Measurements from ENCODE around the gene ISY1. TPM values are rescaled to one million over a fixed set of nuclear protein-coding genes. Genes with fewer than 3 reads are reported as not detected.

Gene ISY1
- total and polyA plus RNA-seq, 2 donors from 2014 or later = 22.4 to 27.1 TPM

DNA sequence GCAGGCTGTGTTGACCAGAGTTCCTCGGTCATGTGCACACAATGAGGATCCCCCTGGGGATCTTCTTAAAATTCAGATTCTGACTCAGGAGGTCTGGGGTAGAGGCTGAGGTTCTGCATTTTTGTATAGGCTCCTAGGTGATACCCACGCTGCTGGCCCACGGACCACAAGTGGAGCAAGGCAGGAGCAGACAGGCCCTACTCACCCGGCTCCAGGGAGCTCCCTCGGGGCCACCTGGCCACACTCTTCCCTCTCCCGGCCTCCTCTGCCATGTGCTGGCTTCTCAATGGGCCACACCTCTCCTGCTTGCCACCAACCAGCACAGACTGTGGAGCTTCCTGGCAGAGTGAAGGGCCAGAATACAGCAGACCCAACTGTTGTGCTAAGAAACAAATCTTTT, 76.4 kb downstream of the ISY1 start:
- no peaks in the 10 kb centered on the region for H3K9me3 ChIP-seq (ENCODE audit: control insufficient read depth in 2 of 3, insufficient read depth in 1 of 3, low read length in 3 of 3)
- H3K27me3 ChIP-seq (ENCODE audit: control insufficient read depth, insufficient read depth, low read length) = no peaks in the 10 kb centered on the region
- TF ChIP-seq, protein P1, sequence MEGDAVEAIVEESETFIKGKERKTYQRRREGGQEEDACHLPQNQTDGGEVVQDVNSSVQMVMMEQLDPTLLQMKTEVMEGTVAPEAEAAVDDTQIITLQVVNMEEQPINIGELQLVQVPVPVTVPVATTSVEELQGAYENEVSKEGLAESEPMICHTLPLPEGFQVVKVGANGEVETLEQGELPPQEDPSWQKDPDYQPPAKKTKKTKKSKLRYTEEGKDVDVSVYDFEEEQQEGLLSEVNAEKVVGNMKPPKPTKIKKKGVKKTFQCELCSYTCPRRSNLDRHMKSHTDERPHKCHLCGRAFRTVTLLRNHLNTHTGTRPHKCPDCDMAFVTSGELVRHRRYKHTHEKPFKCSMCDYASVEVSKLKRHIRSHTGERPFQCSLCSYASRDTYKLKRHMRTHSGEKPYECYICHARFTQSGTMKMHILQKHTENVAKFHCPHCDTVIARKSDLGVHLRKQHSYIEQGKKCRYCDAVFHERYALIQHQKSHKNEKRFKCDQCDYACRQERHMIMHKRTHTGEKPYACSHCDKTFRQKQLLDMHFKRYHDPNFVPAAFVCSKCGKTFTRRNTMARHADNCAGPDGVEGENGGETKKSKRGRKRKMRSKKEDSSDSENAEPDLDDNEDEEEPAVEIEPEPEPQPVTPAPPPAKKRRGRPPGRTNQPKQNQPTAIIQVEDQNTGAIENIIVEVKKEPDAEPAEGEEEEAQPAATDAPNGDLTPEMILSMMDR (IDR thresholded peaks at IDR 0.05; ENCODE audit: borderline replicate concordance, extremely low read depth, insufficient read depth) = no peak
- no peak for DNase-seq
- FAIRE-seq = no peak
- H3K9ac ChIP-seq (ENCODE audit: low read length in 3 of 3) = no peak overlapping the region
- no peaks in the 10 kb centered on the region for H3K4me1 ChIP-seq (ENCODE audit: control insufficient read depth in 2 of 3, insufficient read depth in 2 of 3, low read depth in 1 of 3, low read length in 3 of 3)
- intact Hi-C loops (cut with DNase I) = no loop called here
- no peak overlapping the region for H3K4me3 ChIP-seq (ENCODE audit: low read length in 3 of 3)
- H3K27ac ChIP-seq (ENCODE audit: low read depth in 2 of 2, low read length in 2 of 2) = no peak overlapping the region
- H3K36me3 ChIP-seq (ENCODE audit: control insufficient read depth in 2 of 3, insufficient read depth in 3 of 3, low read length in 3 of 3) = no peaks in the 10 kb centered on the region

- H3K4me1 ChIP-seq (ENCODE audit: control insufficient read depth in 2 of 3, insufficient read depth in 2 of 3, low read depth in 1 of 3, low read length in 3 of 3) = no peaks in the 10 kb centered on the region
- FAIRE-seq = no peak
- H3K9ac ChIP-seq (ENCODE audit: low read length in 3 of 3) = no peak overlapping the region
- no peak for DNase-seq
- H3K9me3 ChIP-seq (ENCODE audit: control insufficient read depth in 2 of 3, insufficient read depth in 1 of 3, low read length in 3 of 3) = no peaks in the 10 kb centered on the region
- H3K27ac ChIP-seq (ENCODE audit: low read depth in 2 of 2, low read length in 2 of 2) = no peak overlapping the region
- H3K27me3 ChIP-seq (ENCODE audit: control insufficient read depth, insufficient read depth, low read length) = no peaks in the 10 kb centered on the region
- H3K36me3 ChIP-seq (ENCODE audit: control insufficient read depth in 2 of 3, insufficient read depth in 3 of 3, low read length in 3 of 3) = no peaks in the 10 kb centered on the region
- TF ChIP-seq, protein P1 (IDR thresholded peaks at IDR 0.05; ENCODE audit: borderline replicate concordance, extremely low read depth, insufficient read depth) = no peak
- no peak overlapping the region for H3K4me3 ChIP-seq (ENCODE audit: low read length in 3 of 3)
- intact Hi-C loops (cut with DNase I) = no loop called here
These were observed 78.8 kb downstream of the ISY1 start for GRCh38 chr3:129082026-129082425.

DNA sequence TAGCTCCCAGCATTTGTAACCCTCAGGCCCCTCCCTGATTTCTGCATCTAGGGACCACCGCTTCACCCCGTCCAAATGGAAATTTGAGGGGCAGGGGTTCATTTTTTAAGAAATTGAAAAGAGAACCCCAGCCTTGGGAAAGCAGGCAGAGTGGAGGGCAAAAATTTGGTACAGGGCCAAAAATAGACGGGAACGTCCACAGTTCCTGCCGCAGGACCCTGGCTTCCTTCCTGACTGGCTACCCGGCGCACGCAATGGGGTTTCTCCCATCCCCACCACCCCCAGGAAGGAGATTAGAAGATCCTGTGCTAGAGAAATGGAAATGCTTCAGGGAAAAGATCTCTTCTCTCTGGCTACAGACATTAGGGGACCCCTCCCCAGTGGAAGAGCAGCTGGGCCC, 79.4 kb downstream of the ISY1 start:
- intact Hi-C loops (cut with DNase I) = no loop called here
- H3K9me3 ChIP-seq (ENCODE audit: control insufficient read depth in 2 of 3, insufficient read depth in 1 of 3, low read length in 3 of 3) = no peaks in the 10 kb centered on the region

More for the DNA sequence above, 79.4 kb downstream of the ISY1 start:
- FAIRE-seq = no peak
- H3K9ac ChIP-seq (ENCODE audit: low read length in 3 of 3) = no peak overlapping the region
- H3K36me3 ChIP-seq (ENCODE audit: control insufficient read depth in 2 of 3, insufficient read depth in 3 of 3, low read length in 3 of 3) = no peaks in the 10 kb centered on the region
- no peaks in the 10 kb centered on the region for H3K4me1 ChIP-seq (ENCODE audit: control insufficient read depth in 2 of 3, insufficient read depth in 2 of 3, low read depth in 1 of 3, low read length in 3 of 3)
- TF ChIP-seq, protein P1 (IDR thresholded peaks at IDR 0.05; ENCODE audit: borderline replicate concordance, extremely low read depth, insufficient read depth) = no peak
- DNase-seq = no peak
- no peaks in the 10 kb centered on the region for H3K27me3 ChIP-seq (ENCODE audit: control insufficient read depth, insufficient read depth, low read length)
- H3K27ac ChIP-seq (ENCODE audit: low read depth in 2 of 2, low read length in 2 of 2) = no peak overlapping the region
- H3K4me3 ChIP-seq (ENCODE audit: low read length in 3 of 3) = no peak overlapping the region
